Uterus (tissue), 4 donors: ENCODE data around the gene EVL. TPM values are rescaled to one million over a fixed set of nuclear protein-coding genes. Genes with fewer than 3 reads are reported as not detected.
A peak's percentile ranks its signal among the peaks of the same experiment; 100 is the strongest.

Source experiments
- DNase-seq, 2 donors: peaks; one replicate each; pipeline ENCODE4 v3.0.0-alpha.2; 2019 to 2020
- H3K27ac ChIP-seq, 2 donors: fragments of 200-600 bp; sonication (generic); 1 replicate in 1 of 2; 2 replicates in 1 of 2; pipeline ENCODE4 v1.5.1; 2016 to 2018
- H3K27me3 ChIP-seq, 2 donors: fragments of 200-600 bp; sonication (generic); one replicate each; pipeline ENCODE4 v1.5.1; 2018 to 2019; ENCODE audit warnings: control low read depth in 1 of 2
- H3K36me3 ChIP-seq, 2 donors: fragments of 200-600 bp; sonication (generic); one replicate each; pipeline ENCODE4 v1.5.1; 2019; ENCODE audit warnings: control low read depth in 1 of 2
- H3K4me1 ChIP-seq, 2 donors: fragments of 200-600 bp; sonication (generic); one replicate each; pipeline ENCODE4 v1.5.1; 2018 to 2019; ENCODE audit warnings: control low read depth in 1 of 2
- H3K4me3 ChIP-seq, 2 donors: fragments of 200-600 bp; sonication (generic); 1 replicate in 1 of 2; 2 replicates in 1 of 2; pipeline ENCODE4 v1.5.1; 2018 to 2019; ENCODE audit warnings: mild to moderate bottlenecking in 1 of 2
- H3K9me3 ChIP-seq, 2 donors: fragments of 200-600 bp; sonication (generic); one replicate each; pipeline ENCODE4 v1.5.1; 2019; ENCODE audit warnings: control low read depth in 1 of 2
- CTCF ChIP-seq, 4 experiments: fragments of 200-600 bp in 2 of 4; fragments of 450-650 bp in 2 of 4; sonication (generic) in 2 of 4; IDR thresholded peaks; one replicate each; pipeline ENCODE4 v1.5.1; 2016 to 2019; ENCODE audit warnings: antibody characterized with exemption in 4 of 4, mild to moderate bottlenecking in 2 of 4, moderate library complexity in 1 of 4
- POLR2A ChIP-seq, 2 donors: fragments of 450-650 bp; IDR thresholded peaks; one replicate each; pipeline ENCODE4 v1.6.1; 2016; ENCODE audit warnings: antibody characterized with exemption in 2 of 2, mild to moderate bottlenecking in 1 of 2, moderate library complexity in 1 of 2
- intact Hi-C: fragments of 100-400 bp; cut with DNase I; formaldehyde crosslinking; loops from one replicate; pipeline ENCODE4 v1.15.1; 2023; ENCODE audit warnings: low total_unique reads
- total RNA-seq, 4 donors: library from RNA; depleted of rRNA in 3 of 4; stranded (reverse); fragments of >200 nt in 3 of 4; gene quantifications; one replicate each; pipeline versions ENCODE4 v1.1.0 to v1.2.4, GENCODE V29; 2014 to 2023
- donor health status: DM: yes; HTN: yes; CAD: no.

EVL gene
- total RNA-seq, 4 donors from 2014 or later, result 22.1 to 133 (median 67.5) TPM

DNA sequence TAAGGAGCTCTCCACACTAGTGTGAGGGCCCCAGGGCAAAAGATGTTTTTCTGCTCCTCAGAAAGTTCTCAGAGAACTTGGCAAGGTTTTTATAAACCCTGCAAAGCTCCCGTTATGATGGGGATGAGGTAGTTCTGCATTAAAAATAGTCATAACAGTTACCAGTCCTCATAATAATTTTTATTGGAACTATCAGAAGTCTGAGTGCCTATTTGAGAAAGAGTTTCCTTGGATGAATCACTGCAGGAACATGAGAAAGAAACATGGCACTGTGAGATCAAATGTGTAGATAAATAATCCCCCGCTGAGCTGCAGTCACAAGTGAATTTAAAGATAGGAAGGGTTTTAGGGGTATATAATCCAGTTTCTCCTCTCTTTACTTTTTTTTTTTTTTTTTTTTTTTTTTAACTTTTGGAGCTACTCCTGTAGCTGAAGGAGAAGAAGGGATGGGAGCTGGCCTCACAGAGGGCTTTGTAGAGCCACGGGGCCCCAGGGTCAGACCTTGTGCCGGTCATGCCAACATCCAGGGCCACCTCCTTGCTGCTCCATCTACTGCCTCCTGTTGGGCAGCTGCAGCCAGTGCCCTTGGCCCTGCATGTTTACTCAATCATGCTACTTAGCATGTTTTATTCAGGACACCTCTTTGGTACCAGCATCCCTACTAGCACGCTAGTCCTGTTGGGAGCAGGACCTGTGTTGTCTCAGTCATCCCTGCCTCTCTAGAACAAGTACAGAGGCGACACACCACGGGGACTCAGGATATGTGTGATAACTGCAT is 39.5 kb downstream of the EVL start:
- TF ChIP-seq CTCF (IDR thresholded peaks at IDR 0.05) (no peak), POLR2A (IDR thresholded peaks at IDR 0.05) (no peak)
- H3K27ac ChIP-seq, result peak overlapping the region; percentile 68 to 87
- H3K4me3 ChIP-seq, result no peak overlapping the region
- intact Hi-C loops, result loop anchor here (5.0 kb wide), 1 partner anchor 122 kb away; no protein-coding TSS in a partner anchor
- DNase-seq, result no peak
- H3K9me3 ChIP-seq, result no peaks in the 10 kb centered on the region
- peaks cover 0 to 29% of the 10 kb centered on the region in 2 donors for H3K4me1 ChIP-seq
- no peaks in the 10 kb centered on the region for H3K27me3 ChIP-seq
- no peaks in the 10 kb centered on the region for H3K36me3 ChIP-seq

DNA sequence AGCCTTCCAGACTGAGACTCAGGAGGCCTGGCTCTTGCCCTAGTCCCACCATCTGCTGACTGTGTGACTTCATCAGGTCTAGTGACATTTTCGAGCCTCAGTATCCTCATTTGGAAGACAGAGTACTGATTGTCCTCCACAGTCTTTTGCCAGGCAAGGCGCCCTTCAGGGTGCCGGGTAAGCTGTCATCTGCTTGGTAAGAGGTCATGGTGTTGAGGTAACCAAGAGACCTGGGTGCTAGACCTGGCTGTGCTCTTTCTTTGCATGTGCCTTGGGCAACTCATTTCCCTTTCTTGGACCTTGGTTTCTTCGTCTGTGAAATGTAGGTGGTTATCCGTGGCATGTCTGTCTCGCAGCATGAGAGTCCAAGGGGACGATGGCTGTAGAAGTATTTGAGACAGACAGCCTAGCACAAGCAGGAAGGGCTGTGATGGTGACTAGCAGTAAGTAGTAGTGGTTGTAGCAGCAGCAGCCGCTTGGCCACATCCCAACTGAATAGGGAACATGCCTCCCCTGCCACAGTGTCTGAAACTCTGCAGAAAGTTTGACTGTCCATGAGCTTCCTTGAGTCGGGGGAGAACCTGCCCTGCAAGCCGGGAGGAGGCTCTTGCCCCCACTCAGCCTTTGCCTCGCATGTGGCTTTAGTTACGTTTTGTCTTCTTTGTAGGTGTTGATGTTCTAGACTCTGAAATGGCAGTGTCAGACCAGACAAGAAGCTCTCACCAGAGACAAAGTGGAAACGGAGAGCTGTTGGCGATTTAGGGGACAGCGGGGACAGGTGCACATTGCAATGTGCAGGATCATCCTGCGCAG is 40.3 kb downstream of the EVL start:
- H3K27me3 ChIP-seq, result no peaks in the 10 kb centered on the region
- intact Hi-C loops, result loop anchor here (5.0 kb wide), 1 partner anchor 123 kb away; no protein-coding TSS in a partner anchor
- no peaks in the 10 kb centered on the region for H3K9me3 ChIP-seq
- no peak overlapping the region for H3K4me3 ChIP-seq
- no peaks in the 10 kb centered on the region for H3K36me3 ChIP-seq
- no peak for DNase-seq
- peak overlapping the region; percentile 68 to 87 for H3K27ac ChIP-seq
- TF ChIP-seq POLR2A (IDR thresholded peaks at IDR 0.05) (no peak), CTCF (IDR thresholded peaks at IDR 0.05) (no peak)
- peaks cover 0 to 29% of the 10 kb centered on the region in 2 donors for H3K4me1 ChIP-seq

- DNase-seq, result no peak
- intact Hi-C loops, result loop anchor here (5.0 kb wide), 1 partner anchor 124 kb away; no protein-coding TSS in a partner anchor
- TF ChIP-seq CTCF (IDR thresholded peaks at IDR 0.05) (no peak), POLR2A (IDR thresholded peaks at IDR 0.05) (no peak)
These were observed 41.3 kb downstream of the EVL start for GRCh38 chr14:100106250-100107112.

GRCh38 chr14:100107236-100107635 is 42.0 kb downstream of the EVL start:
- Histone ChIP-seq H3K4me3 (no peak overlapping the region), H3K27me3 (no peaks in the 10 kb centered on the region), H3K36me3 (no peaks in the 10 kb centered on the region), H3K9me3 (no peaks in the 10 kb centered on the region), H3K4me1 (peaks cover 0 to 29% of the 10 kb centered on the region in 2 donors), H3K27ac (no peak overlapping the region)
- no peak for DNase-seq
- TF ChIP-seq POLR2A (IDR thresholded peaks at IDR 0.05) (no peak), CTCF (IDR thresholded peaks at IDR 0.05) (no peak)
- intact Hi-C loops, result loop anchor here (5.0 kb wide), 1 partner anchor 125 kb away; no protein-coding TSS in a partner anchor

More at GRCh38 chr14:100106250-100107112, 41.3 kb downstream of the EVL start:
- Histone ChIP-seq H3K4me3 (no peak overlapping the region), H3K27me3 (no peaks in the 10 kb centered on the region), H3K9me3 (no peaks in the 10 kb centered on the region), H3K27ac (no peak overlapping the region), H3K4me1 (peaks cover 0 to 29% of the 10 kb centered on the region in 2 donors), H3K36me3 (no peaks in the 10 kb centered on the region)
